Activated CD8-positive, alpha-beta T cell treated with anti-CD3 and anti-CD28 coated beads for 36 hours (primary cell): ENCODE results near the gene GPRIN1. TPM values are rescaled to one million over a fixed set of nuclear protein-coding genes. Genes with fewer than 3 reads are reported as not detected.

Experiments used
- ATAC-seq: fragments of 200-7000 bp; cut with Tn5 transposase; one replicate; pipeline ENCODE4 v1.10.0; 2021; ENCODE audit warnings: mild to moderate bottlenecking, moderate library complexity
- CTCF ChIA-PET: fragments of 350-600 bp; sonication (Branson Sonifier 250); formaldehyde crosslinking; loops from one replicate; lab custom pipeline; 2021; ENCODE audit warnings: antibody characterized with exemption; lab: Charles Lee
- POLR2A ChIA-PET: fragments of 350-600 bp; sonication (Branson Sonifier 250); formaldehyde crosslinking; loops from one replicate; lab custom pipeline; 2021; ENCODE audit warnings: antibody characterized with exemption; lab: Charles Lee
- DNase-seq: peaks from one replicate; pipeline ENCODE4 v3.0.0-alpha.2; 2020
- H3K27ac Mint-ChIP-seq: one replicate; pipeline ENCODE4 v1.8.0; 2021; ENCODE audit warnings: mild to moderate bottlenecking, mixed read lengths
- H3K27me3 Mint-ChIP-seq: one replicate; pipeline ENCODE4 v1.8.0; 2021; ENCODE audit warnings: mixed read lengths
- H3K36me3 Mint-ChIP-seq: one replicate; pipeline ENCODE4 v1.8.0; 2021; ENCODE audit warnings: low read depth, mixed read lengths
- H3K4me1 Mint-ChIP-seq: one replicate; pipeline ENCODE4 v1.8.0; 2021; ENCODE audit warnings: low read depth, mixed read lengths
- H3K4me3 Mint-ChIP-seq: one replicate; pipeline ENCODE4 v1.8.0; 2021; ENCODE audit warnings: mild to moderate bottlenecking, moderate library complexity, mixed read lengths
- H3K9me3 Mint-ChIP-seq: one replicate; pipeline ENCODE4 v1.8.0; 2021; ENCODE audit warnings: mixed read lengths
- intact Hi-C: fragments of 100-400 bp; cut with micrococcal nuclease; formaldehyde crosslinking; loops from one replicate; pipeline ENCODE4 v1.10.0; 2022
- total RNA-seq, 2 experiments: library from RNA; stranded (reverse); gene quantifications; one replicate each; pipeline ENCODE4 v1.2.3, GENCODE V29; 2021
- TF ChIP-seq, protein P1 (sequence below): fragments of 200-600 bp; IDR thresholded peaks from one replicate; pipeline ENCODE4 v1.8.0; 2022; ENCODE audit warnings: antibody characterized with exemption, mild to moderate bottlenecking

Gene GPRIN1
- total RNA-seq, 2 experiments from 2014 or later, result 1.6 to 2.0 TPM

DNA sequence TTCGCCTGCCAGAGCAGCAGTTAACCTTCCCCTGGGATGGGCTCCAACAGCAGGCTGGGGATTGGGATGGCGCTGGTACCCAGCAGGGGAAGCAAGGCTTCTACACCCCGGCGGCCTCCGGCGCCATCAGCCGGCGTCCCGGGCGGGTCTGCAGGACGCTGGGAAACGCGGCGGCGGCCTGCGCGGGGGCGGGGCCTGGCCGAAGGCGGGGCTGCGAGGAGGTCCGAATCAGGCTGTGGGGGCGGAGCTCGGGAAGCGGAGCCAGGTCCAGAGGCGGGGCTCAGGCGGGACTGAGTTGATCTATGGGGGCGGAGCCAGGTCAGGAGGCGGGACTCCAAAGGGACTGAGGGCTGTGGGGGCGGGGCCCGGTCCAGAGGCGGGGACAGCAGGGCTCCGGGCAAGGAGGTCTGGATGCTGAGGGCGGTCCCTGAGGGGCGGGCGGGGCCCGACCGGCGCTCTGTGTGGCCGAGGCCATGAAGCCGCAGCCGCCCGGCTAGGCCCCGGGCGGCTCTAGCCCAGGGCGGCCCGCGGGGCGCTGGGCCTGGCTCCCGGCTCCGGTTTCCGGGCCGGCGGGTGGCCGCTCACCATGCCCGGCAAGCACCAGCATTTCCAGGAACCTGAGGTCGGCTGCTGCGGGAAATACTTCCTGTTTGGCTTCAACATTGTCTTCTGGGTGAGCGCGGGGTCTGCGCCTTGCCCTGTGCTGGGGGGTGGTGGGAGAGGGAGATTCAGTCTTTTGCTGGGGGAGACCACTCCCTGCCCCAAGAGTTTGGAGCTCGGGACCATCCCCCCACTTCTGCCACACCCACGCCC lies 37.3 kb upstream of the GPRIN1 start, which contains the start of gene TSPAN17:
TSS of gene TSPAN17 (plus strand) at position 455 of the 813 bp plus-strand sequence. CDS start at position 587, 132 bp downstream.
- no peaks in the 10 kb centered on the region for H3K27me3 Mint-ChIP-seq
- intact Hi-C loops, result no loop called here
- H3K27ac Mint-ChIP-seq, result peak within 1 kb of the TSS; percentile 88
- DNase-seq, result peak; percentile 100
- TF ChIP-seq, protein P1, sequence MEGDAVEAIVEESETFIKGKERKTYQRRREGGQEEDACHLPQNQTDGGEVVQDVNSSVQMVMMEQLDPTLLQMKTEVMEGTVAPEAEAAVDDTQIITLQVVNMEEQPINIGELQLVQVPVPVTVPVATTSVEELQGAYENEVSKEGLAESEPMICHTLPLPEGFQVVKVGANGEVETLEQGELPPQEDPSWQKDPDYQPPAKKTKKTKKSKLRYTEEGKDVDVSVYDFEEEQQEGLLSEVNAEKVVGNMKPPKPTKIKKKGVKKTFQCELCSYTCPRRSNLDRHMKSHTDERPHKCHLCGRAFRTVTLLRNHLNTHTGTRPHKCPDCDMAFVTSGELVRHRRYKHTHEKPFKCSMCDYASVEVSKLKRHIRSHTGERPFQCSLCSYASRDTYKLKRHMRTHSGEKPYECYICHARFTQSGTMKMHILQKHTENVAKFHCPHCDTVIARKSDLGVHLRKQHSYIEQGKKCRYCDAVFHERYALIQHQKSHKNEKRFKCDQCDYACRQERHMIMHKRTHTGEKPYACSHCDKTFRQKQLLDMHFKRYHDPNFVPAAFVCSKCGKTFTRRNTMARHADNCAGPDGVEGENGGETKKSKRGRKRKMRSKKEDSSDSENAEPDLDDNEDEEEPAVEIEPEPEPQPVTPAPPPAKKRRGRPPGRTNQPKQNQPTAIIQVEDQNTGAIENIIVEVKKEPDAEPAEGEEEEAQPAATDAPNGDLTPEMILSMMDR, result no peak
- no peaks in the 10 kb centered on the region for H3K9me3 Mint-ChIP-seq
- peaks cover 50% of the 10 kb centered on the region for H3K4me1 Mint-ChIP-seq
- ChIA-PET CTCF (interaction anchor here (0.9 to 7.8 kb wide), 7 partner anchors 12 to 231 kb away, joined by 3 to 54 read pairs (median 4); partner anchors contain the start of genes EIF4E1B and SNCB), POLR2A (interaction anchor here (0.6 to 2.2 kb wide), 11 partner anchors 8 to 199 kb away, joined by 3 to 10 read pairs (median 4); partner anchors contain the start of genes EIF4E1B, FAF2 and SNCB)
- H3K4me3 Mint-ChIP-seq, result peak within 1 kb of the TSS; percentile 83
- peaks cover 2% of the 10 kb centered on the region for H3K36me3 Mint-ChIP-seq
- ATAC-seq, result peak; percentile 96

DNA sequence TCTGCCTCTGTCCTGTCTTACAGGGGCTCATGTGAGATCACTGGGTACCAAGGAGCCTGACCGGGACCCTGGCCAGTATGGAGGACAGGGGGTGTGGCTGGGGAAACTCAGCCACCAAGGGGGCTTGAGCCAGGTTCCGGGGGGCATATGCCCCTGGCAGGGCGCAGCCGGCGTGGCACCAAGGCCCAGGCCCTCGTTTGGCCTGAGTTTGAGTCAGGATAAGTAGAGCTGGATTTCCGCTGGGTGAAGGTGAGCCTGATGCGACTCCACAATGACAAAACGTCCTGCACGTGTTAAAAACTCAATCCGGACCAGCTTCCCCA lies 36.7 kb upstream of the GPRIN1 start:
- H3K9me3 Mint-ChIP-seq, result no peaks in the 10 kb centered on the region
- DNase-seq (no peak), ATAC-seq (peak; percentile 6)
- peak overlapping the region; percentile 83 for H3K4me3 Mint-ChIP-seq
- ChIA-PET CTCF (interaction anchor here (0.9 to 7.8 kb wide), 7 partner anchors 12 to 117 kb away, joined by 3 to 54 read pairs (median 4); partner anchors contain the start of genes EIF4E1B and SNCB), POLR2A (interaction anchor here (0.7 to 2.2 kb wide), 9 partner anchors 9 to 199 kb away, joined by 3 to 10 read pairs (median 4); partner anchors contain the start of genes EIF4E1B, FAF2 and SNCB)
- H3K27ac Mint-ChIP-seq, result peak overlapping the region; percentile 88
- H3K27me3 Mint-ChIP-seq, result no peaks in the 10 kb centered on the region
- H3K4me1 Mint-ChIP-seq, result peaks cover 45% of the 10 kb centered on the region
- intact Hi-C loops, result no loop called here
- TF ChIP-seq, protein P1, result no peak
- H3K36me3 Mint-ChIP-seq, result peaks cover 2% of the 10 kb centered on the region

DNA sequence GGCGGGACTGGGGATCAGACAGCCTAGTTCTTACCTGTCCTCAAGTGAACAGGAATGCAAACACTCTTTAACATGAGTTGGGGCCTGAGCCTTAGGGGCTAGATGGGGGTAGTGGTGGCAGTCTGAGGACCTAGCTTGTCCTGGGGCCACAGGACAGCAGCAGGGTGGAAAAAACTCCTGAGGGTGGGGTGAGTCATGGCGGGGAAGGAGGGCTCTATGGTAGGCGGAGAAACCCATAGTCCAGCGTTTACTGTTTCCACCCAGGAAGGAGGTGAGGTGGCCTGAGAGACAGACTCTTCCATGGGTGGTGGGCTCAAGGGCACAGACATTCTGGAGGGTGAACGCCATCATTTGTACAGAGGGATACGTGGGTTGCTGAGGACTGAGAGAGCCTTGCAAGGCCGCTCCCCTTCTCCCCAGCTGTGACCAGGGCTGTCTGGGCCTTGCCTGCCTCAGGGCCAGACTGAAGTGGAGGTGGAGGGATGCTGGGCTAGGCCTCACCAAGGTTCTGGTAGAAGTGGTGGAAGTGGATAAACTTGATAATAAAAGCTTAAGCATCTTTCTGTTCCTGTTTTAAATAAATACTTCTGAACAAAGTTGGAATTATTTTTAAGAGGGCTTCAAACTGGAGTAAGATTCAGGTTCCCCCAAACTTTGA lies 36.2 kb upstream of the GPRIN1 start:
- DNase-seq, result no peak
- H3K36me3 Mint-ChIP-seq, result peaks cover 2% of the 10 kb centered on the region
- H3K4me3 Mint-ChIP-seq, result peak overlapping the region; percentile 83
- POLR2A ChIA-PET, result interaction anchor here (0.7 to 2.2 kb wide), 8 partner anchors 10 to 198 kb away, joined by 3 to 10 read pairs (median 4); partner anchors contain the start of genes EIF4E1B, FAF2 and SNCB
- no peak for ATAC-seq
- H3K4me1 Mint-ChIP-seq, result peaks cover 40% of the 10 kb centered on the region
- no peaks in the 10 kb centered on the region for H3K9me3 Mint-ChIP-seq
- H3K27me3 Mint-ChIP-seq, result no peaks in the 10 kb centered on the region
- TF ChIP-seq, protein P1, result no peak
- intact Hi-C loops, result no loop called here
- H3K27ac Mint-ChIP-seq, result peak overlapping the region; percentile 88
- CTCF ChIA-PET, result interaction anchor here (0.9 to 7.8 kb wide), 6 partner anchors 13 to 116 kb away, joined by 3 to 54 read pairs (median 4); partner anchors contain the start of genes EIF4E1B and SNCB

DNA sequence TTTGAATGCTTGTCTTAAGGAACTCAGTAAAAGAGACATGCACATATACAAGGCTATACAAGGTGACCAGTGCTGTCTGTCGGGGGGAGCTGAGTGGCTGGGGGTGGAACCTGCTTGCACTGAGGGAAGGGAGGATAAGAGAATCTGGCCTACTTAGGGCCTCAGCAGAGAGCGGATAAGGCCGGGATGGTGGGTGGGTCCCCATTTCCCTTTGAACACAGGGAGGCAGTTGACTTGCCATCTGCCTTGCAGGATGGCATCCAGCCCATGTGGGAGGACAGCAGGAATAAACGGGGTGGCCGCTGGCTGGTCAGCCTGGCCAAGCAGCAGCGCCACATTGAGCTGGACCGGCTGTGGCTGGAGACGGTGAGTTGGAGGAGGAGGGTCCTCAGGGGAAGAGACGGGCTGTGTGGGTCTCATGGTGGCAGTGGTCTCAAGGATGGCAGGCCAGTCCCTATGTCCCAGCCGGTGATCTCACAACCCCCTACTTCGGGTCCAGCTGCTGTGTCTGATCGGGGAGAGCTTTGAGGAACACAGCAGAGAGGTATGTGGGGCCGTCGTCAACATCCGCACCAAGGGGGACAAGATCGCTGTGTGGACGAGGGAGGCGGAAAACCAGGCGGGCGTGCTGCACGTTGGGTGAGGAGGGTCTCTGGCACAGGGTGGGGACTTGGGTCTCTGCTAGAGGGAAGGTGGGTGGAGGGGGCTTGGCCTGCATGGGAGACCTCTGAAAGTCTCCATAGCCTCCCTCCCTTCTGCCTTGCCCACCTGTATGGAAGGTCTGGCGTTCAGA lies 35.1 kb upstream of the GPRIN1 start:
- Mint-ChIP-seq H3K4me3 (no peak overlapping the region), H3K9me3 (no peaks in the 10 kb centered on the region), H3K36me3 (no peaks in the 10 kb centered on the region), H3K27me3 (no peaks in the 10 kb centered on the region), H3K27ac (no peak overlapping the region), H3K4me1 (peaks cover 34% of the 10 kb centered on the region)
- ChIA-PET CTCF (interaction anchor here (0.9 to 7.8 kb wide), 2 partner anchors 14 to 426 kb away, joined by 3 to 54 read pairs; no protein-coding TSS in a partner anchor), POLR2A (no interaction called here)
- intact Hi-C loops, result no loop called here
- DNase-seq (no peak), ATAC-seq (no peak)
- TF ChIP-seq, protein P1, result no peak
